Measurements from ENCODE around the gene TDRD7. TPM values are rescaled to one million over a fixed set of nuclear protein-coding genes. Genes with fewer than 3 reads are reported as not detected.
"Not testable (repeated sequence)": the region's sequence is repeated elsewhere in the genome, so short reads cannot be mapped to it uniquely, and the experiment has no call there.

The TDRD7 gene
- total and polyA plus RNA-seq, 5 donors = 5.1 to 10.2 (median 9.2) TPM

DNA sequence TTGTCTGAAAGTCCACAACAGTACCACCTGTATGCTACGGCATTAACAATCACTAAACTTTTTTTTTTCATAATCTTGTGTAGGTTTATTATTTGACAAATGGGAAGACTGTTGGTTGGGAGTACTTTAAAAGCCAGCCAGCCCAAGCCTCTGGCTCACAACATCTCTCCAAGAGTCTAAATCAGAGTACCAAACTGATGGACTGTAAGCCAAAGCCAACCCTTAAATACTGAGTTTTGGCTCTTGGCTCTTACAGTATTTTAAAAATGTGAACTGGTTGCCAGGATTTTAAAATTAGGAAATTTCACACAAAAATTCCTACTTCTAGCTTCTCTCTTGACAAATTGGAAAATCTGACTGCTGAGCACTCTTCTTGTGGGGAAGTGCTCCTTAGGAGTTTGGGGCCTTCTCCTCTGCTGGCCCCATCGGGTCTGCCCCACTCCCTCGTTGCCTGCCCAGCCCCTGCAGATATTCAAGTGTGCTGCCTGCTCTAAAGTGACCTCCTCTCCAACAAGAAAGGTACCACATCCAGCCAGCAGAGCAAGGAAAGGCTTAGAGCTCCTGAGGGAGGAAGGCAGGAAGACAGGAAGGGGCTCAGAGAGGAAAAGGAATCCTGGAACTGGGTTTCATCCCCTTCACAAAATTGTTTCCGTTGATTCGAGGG, 67.7 kb downstream of the TDRD7 start:
- intact Hi-C loops (cut with DNase I) = no loop called here
- peak; percentile 64 to 86 for ATAC-seq
- 51% methylated on average over 5 of the region's 5 CpGs for WGBS

DNA sequence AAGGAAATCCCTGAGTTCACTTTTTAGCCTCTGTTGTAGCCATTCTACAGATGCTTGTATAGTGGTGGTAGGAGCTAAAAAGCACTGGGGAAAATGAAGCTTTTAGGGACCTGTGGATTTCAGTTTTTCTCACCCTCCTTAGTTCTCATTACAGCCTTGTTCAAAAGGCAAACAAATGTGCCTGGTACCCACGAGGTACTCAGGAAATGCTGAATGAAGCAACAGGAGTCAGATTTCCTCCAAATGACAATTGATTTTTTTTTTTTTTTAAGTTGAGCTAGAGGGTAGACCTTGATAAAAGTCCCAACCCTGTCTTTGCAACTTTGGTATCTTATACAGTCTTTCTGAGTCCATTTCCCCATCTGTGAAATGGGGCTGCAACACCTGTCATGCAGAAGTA, 68.3 kb downstream of the TDRD7 start:
- H3K27me3 ChIP-seq (ENCODE audit: control insufficient read depth, insufficient read depth) = no peaks in the 10 kb centered on the region
- DNase-seq (no peak), ATAC-seq (no peak)
- no peak overlapping the region for H3K4me3 ChIP-seq (ENCODE audit: low read length)
- H3K4me1 ChIP-seq (ENCODE audit: control insufficient read depth, insufficient read depth, low read length) = no peaks in the 10 kb centered on the region
- no peaks in the 10 kb centered on the region for H3K9me3 ChIP-seq (ENCODE audit: control insufficient read depth, low read length)
- no peak overlapping the region for H3K27ac ChIP-seq (ENCODE audit: low read length)
- intact Hi-C loops (cut with DNase I) = no loop called here
- WGBS = 39% methylated on average over 1 of the region's 1 CpG

More for the DNA sequence above, 67.7 kb downstream of the TDRD7 start:
- DNase-seq = peak in 2 of 3 donors; percentile 44 to 57
- H3K4me1 ChIP-seq (ENCODE audit: control insufficient read depth, insufficient read depth, low read length) = no peaks in the 10 kb centered on the region
- no peaks in the 10 kb centered on the region for H3K27me3 ChIP-seq (ENCODE audit: control insufficient read depth, insufficient read depth)
- H3K9me3 ChIP-seq (ENCODE audit: control insufficient read depth, low read length) = no peaks in the 10 kb centered on the region
- H3K27ac ChIP-seq (ENCODE audit: low read length) = peak overlapping the region; percentile 5
- H3K4me3 ChIP-seq (ENCODE audit: low read length) = no peak overlapping the region

DNA sequence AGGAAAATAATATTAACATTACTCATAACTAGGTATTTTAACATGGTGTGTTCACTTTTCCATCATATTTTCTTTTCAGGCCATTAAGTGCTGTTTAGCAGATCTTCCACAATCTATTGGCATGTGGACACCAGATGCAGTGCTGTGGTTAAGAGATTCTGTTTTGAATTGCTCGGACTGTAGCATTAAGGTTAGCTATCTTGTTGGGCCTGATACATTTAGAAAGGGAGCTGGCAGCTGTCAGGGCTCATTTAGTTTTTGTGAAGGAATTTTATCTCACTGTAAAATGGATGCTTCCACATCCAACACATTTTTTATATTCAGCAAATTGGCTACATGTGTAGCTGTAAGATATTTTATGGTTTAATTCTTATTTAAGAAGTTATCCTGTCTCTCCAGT, 68.9 kb downstream of the TDRD7 start:
- WGBS = 55% methylated on average over 1 of the region's 1 CpG
- ATAC-seq = no peak
- H3K4me1 ChIP-seq (ENCODE audit: control insufficient read depth, insufficient read depth, low read length) = no peaks in the 10 kb centered on the region
- H3K9me3 ChIP-seq (ENCODE audit: control insufficient read depth, low read length) = no peaks in the 10 kb centered on the region
- intact Hi-C loops (cut with DNase I) = no loop called here
- H3K27me3 ChIP-seq (ENCODE audit: control insufficient read depth, insufficient read depth) = no peaks in the 10 kb centered on the region
- H3K27ac ChIP-seq (ENCODE audit: low read length) = no peak overlapping the region
- DNase-seq = no peak
- no peak overlapping the region for H3K4me3 ChIP-seq (ENCODE audit: low read length)

DNA sequence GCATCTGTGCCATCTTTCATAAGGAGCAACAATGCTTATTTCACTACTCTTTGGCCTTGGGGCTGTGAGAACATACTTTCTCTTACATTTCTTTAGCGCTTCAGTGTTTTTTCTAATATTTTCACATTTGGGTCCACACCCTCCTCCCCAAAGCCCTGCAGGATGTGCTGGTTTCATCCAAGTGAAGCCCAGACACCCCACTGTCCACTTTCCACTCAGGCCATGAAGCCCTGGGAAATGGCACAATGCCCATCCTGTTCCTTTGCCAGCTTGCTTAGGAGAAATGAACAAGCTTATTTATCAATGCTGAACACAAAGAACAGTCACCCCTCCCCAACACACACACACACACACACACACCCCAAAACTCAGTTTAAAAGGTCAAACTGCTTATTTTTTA, 72.2 kb downstream of the TDRD7 start:
- DNase-seq (peak; percentile 45 to 78 (median 62)), ATAC-seq (peak; percentile 49)
- intact Hi-C loops (cut with DNase I) = no loop called here

DNA sequence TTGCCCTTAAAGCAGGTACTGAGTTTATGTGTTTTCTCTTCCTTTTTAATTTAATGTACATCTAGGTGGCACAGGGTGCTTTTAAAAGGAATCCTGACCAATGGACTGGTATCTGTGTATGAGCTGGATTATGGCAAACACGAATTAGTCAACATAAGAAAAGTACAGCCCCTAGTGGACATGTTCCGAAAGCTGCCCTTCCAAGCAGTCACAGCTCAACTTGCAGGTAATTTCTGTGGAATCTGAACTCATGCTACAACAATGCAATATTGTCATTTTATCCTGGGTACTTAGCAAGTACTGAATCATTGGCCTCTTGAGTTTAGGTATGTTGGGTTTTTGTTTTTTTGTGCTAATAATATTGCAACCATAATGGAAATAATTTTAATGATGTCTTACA, 75.2 kb downstream of the TDRD7 start:
- intact Hi-C loops (cut with DNase I) = no loop called here
- DNase-seq (no peak), ATAC-seq (no peak)
- Histone ChIP-seq H3K4me1 (ENCODE audit: control insufficient read depth, insufficient read depth, low read length) (no peaks in the 10 kb centered on the region), H3K27me3 (ENCODE audit: control insufficient read depth, insufficient read depth) (no peaks in the 10 kb centered on the region), H3K9me3 (ENCODE audit: control insufficient read depth, low read length) (no peaks in the 10 kb centered on the region), H3K27ac (ENCODE audit: low read length) (no peak overlapping the region), H3K4me3 (ENCODE audit: low read length) (no peak overlapping the region)
- WGBS = 85% methylated on average over 2 of the region's 2 CpGs

More for the DNA sequence above, 72.2 kb downstream of the TDRD7 start:
- Histone ChIP-seq H3K27ac (ENCODE audit: low read length) (no peak overlapping the region), H3K4me3 (ENCODE audit: low read length) (no peak overlapping the region), H3K27me3 (ENCODE audit: control insufficient read depth, insufficient read depth) (no peaks in the 10 kb centered on the region), H3K9me3 (ENCODE audit: control insufficient read depth, low read length) (no peaks in the 10 kb centered on the region), H3K4me1 (ENCODE audit: control insufficient read depth, insufficient read depth, low read length) (no peaks in the 10 kb centered on the region)
- WGBS = 85% methylated on average over 1 of the region's 1 CpG

DNA sequence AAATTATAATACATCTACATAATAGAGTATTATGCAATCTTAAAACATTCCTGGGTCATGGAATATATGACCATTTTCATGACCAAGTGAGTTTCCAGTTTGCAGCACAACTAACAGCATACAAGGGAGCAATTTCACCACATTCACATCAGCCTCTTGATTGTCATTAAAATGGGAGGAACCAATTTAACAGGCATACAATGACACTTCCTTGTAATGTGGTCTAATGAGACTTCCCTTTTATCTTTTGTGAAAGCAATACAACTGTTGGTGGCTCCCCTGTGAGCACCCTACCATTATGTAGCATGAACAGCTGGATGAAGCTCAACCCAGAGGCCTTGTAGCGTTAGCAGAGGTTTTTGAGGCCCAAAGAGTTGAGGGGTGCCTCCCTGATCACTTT, 76.0 kb downstream of the TDRD7 start:
- intact Hi-C loops (cut with DNase I) = no loop called here
- WGBS = 98% methylated on average over 1 of the region's 1 CpG
- DNase-seq (no peak), ATAC-seq (no peak)
- Histone ChIP-seq H3K4me1 (ENCODE audit: control insufficient read depth, insufficient read depth, low read length) (no peaks in the 10 kb centered on the region), H3K27me3 (ENCODE audit: control insufficient read depth, insufficient read depth) (no peaks in the 10 kb centered on the region), H3K9me3 (ENCODE audit: control insufficient read depth, low read length) (no peaks in the 10 kb centered on the region), H3K27ac (ENCODE audit: low read length) (no peak overlapping the region), H3K4me3 (ENCODE audit: low read length) (no peak overlapping the region)

DNA sequence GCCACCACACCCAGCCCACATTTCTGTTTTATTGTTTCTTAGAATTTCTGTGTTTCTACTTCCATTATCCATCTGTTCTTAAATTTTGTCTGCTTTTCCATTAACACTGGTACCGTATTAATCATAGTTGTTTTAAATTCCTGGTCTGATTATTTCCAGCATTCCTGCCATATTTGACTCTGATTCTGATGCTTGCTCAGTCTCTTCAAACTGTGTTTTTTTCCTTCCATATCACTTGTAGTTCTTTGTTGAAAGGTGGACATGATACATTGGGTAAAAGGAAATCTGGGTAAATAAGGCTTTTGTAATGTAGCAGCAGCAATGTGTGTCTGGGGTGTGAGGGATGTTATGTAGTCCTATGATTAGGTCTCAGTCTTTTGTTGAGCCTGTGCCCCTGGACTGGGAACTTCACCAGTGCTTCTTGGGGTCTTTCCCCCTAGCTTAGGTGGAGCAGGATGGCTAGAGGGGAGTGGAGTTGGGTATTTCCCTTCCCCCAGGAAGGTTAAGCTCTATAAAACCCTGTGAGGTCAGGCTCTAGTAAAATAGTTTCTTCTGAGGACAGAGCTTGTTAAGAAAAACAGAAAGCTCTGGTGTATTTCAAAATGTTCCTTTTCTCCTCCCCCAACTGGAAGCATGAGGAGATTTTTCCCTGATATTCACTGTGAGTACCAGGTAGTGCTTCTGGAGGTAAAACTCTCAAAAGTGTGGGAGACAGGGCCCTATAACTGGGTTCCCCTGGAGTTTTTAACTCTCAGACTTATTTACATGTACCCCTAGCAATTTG, 79.5 kb downstream of the TDRD7 start:
- DNase-seq = no peak
- 92% methylated on average over 1 of the region's 1 CpG for WGBS
- no peak overlapping the region for H3K27ac ChIP-seq (ENCODE audit: low read length)

DNA sequence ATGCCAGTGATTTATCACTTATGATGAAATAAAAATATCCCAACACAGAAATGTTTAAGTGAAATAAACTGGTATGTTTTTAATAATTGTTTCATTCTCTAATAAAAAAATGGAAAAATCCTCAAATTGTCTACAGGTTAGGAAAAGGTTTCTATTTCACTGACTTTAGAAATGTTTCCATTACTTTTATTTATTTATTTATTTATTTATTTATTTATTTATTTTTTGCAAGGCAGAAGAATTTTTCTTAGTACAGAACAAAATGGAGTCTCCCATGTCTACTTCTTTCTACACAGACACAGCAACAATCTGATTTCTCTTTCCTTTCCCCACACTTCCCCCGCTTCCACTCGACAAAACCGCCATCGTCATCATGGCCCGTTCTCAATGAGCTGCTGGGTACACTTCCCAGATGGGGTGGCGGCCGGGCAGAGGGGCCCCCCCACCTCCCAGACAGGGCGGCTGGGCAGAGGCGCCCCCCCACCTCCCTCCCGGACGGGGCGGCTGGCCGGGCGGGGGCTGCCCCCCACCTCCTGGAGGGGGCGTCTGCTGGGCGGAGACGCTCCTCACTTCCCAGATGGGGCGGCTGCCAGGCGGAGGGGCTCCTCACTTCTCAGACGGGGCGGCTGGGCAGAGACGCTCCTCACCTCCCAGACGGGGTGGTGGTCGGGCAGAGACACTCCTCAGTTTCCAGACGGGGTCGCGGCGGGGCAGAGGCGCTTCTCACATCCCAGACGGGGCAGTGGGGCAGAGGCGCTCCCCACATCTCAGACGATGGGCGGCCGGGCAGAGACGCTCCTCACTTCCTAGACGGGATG, 85.9 kb downstream of the TDRD7 start:
- H3K27ac ChIP-seq (ENCODE audit: low read length); ATAC-seq; H3K4me3 ChIP-seq (ENCODE audit: low read length); H3K4me1 ChIP-seq (ENCODE audit: control insufficient read depth, insufficient read depth, low read length); DNase-seq; H3K27me3 ChIP-seq (ENCODE audit: control insufficient read depth, insufficient read depth); H3K9me3 ChIP-seq (ENCODE audit: control insufficient read depth, low read length); intact Hi-C loops (cut with DNase I): not testable (repeated sequence)
- WGBS = 95% methylated on average over 36 of the region's 36 CpGs

More for the DNA sequence above, 79.5 kb downstream of the TDRD7 start:
- H3K4me3 ChIP-seq (ENCODE audit: low read length) = no peak overlapping the region
- intact Hi-C loops (cut with DNase I) = no loop called here
- ATAC-seq = no peak
- no peaks in the 10 kb centered on the region for H3K27me3 ChIP-seq (ENCODE audit: control insufficient read depth, insufficient read depth)
- no peaks in the 10 kb centered on the region for H3K4me1 ChIP-seq (ENCODE audit: control insufficient read depth, insufficient read depth, low read length)
- no peaks in the 10 kb centered on the region for H3K9me3 ChIP-seq (ENCODE audit: control insufficient read depth, low read length)

DNA sequence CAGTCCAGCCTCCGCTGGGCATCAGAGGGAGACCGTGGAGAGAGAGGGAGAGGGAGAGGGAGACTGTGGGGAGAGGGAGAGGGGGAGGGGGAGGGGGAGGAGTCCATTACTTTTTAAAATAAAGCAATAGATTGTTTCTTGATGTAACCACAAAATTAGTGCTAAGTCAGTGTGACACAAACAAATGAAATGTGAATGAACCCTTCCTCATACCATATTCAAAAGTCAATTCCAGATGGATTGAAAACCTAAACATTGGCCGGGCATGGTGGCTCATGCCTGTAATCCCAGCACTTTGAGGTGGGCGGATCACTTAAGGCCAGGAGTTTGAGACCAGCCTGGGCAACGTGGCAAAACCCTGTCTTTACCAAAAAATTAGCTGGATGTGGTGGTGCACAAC, 87.0 kb downstream of the TDRD7 start:
- H3K4me1 ChIP-seq (ENCODE audit: control insufficient read depth, insufficient read depth, low read length); DNase-seq; H3K9me3 ChIP-seq (ENCODE audit: control insufficient read depth, low read length); intact Hi-C loops (cut with DNase I); ATAC-seq; H3K27me3 ChIP-seq (ENCODE audit: control insufficient read depth, insufficient read depth); H3K4me3 ChIP-seq (ENCODE audit: low read length); H3K27ac ChIP-seq (ENCODE audit: low read length): not testable (repeated sequence)
- WGBS = 82% methylated on average over 5 of the region's 5 CpGs

- ATAC-seq (no peak), DNase-seq (no peak)
- H3K27me3 ChIP-seq (ENCODE audit: control insufficient read depth, insufficient read depth) = no peaks in the 10 kb centered on the region
- no peak overlapping the region for H3K27ac ChIP-seq (ENCODE audit: low read length)
- no peak overlapping the region for H3K4me3 ChIP-seq (ENCODE audit: low read length)
- no peaks in the 10 kb centered on the region for H3K9me3 ChIP-seq (ENCODE audit: control insufficient read depth, low read length)
- 38% methylated on average over 5 of the region's 5 CpGs for WGBS
- intact Hi-C loops (cut with DNase I) = loop anchor here in 3 of 4 donors (10.0 kb wide), 1 partner anchor 95 kb away; no protein-coding TSS in a partner anchor
- H3K4me1 ChIP-seq (ENCODE audit: control insufficient read depth, insufficient read depth, low read length) = peaks cover 16% of the 10 kb centered on the region
These were observed 88.4 kb downstream of the TDRD7 start for GRCh38 chr9:97500263-97500662.

- H3K27me3 ChIP-seq (ENCODE audit: control insufficient read depth, insufficient read depth) = no peaks in the 10 kb centered on the region
- peak overlapping the region; percentile 91 for H3K4me3 ChIP-seq (ENCODE audit: low read length)
- 22% methylated on average over 6 of the region's 6 CpGs for WGBS
- peak overlapping the region; percentile 68 for H3K27ac ChIP-seq (ENCODE audit: low read length)
- DNase-seq (no peak), ATAC-seq (no peak)
- peaks cover 16% of the 10 kb centered on the region for H3K4me1 ChIP-seq (ENCODE audit: control insufficient read depth, insufficient read depth, low read length)
- H3K9me3 ChIP-seq (ENCODE audit: control insufficient read depth, low read length) = no peaks in the 10 kb centered on the region
- intact Hi-C loops (cut with DNase I) = loop anchor here in 3 of 4 donors (10.0 kb wide), 1 partner anchor 94 kb away; no protein-coding TSS in a partner anchor
These were observed 88.9 kb downstream of the TDRD7 start for GRCh38 chr9:97500765-97501176.

Measured in right cardiac atrium (tissue), 5 donors.